Upper lobe of left lung (tissue), 4 donors: Measurements from ENCODE around the gene FASTKD3.

Experiments used
- EP300 ChIP-seq, 4 donors: sonication (generic); formaldehyde crosslinking; IDR thresholded peaks; one replicate each; pipeline ENCODE4 v1.5.1; 2017; ENCODE audit warnings: antibody characterized with exemption in 4 of 4, control low read depth in 2 of 4
- POLR2AphosphoS5 ChIP-seq, 2 donors: sonication (generic); formaldehyde crosslinking; IDR thresholded peaks; one replicate each; pipeline ENCODE4 v1.5.1; 2017; ENCODE audit warnings: antibody characterized with exemption in 2 of 2
- TF ChIP-seq, protein P1 (sequence below), 6 experiments: fragments of 450-650 bp in 4 of 6; fragments of 200-600 bp in 2 of 6; sonication (generic) in 2 of 6; IDR thresholded peaks; one replicate each; pipeline ENCODE4 v1.5.1; 2016 to 2019; ENCODE audit warnings: antibody characterized with exemption in 6 of 6

DNA sequence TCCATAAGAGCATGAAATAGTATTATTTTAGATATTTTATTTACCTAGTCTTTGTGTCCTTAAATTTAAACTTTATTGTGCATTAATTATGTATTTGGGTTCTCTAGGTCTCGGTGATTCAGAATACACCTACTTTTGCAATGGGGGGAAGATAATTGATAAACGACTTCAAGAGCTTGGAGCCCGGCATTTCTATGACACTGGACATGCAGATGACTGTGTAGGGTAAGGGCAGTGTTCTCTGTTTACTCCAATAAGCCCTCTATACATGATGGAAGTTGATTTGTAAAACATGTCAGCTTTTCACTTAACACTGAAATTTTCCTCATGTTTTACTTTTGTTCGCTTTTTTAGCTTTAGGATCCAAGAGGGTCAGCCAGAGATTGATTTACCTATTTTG is 6.3 kb upstream of the FASTKD3 start:
- TF ChIP-seq, protein P1, sequence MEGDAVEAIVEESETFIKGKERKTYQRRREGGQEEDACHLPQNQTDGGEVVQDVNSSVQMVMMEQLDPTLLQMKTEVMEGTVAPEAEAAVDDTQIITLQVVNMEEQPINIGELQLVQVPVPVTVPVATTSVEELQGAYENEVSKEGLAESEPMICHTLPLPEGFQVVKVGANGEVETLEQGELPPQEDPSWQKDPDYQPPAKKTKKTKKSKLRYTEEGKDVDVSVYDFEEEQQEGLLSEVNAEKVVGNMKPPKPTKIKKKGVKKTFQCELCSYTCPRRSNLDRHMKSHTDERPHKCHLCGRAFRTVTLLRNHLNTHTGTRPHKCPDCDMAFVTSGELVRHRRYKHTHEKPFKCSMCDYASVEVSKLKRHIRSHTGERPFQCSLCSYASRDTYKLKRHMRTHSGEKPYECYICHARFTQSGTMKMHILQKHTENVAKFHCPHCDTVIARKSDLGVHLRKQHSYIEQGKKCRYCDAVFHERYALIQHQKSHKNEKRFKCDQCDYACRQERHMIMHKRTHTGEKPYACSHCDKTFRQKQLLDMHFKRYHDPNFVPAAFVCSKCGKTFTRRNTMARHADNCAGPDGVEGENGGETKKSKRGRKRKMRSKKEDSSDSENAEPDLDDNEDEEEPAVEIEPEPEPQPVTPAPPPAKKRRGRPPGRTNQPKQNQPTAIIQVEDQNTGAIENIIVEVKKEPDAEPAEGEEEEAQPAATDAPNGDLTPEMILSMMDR (IDR thresholded peaks at IDR 0.05), result no peak
- TF ChIP-seq POLR2AphosphoS5 (IDR thresholded peaks at IDR 0.05) (no peak), EP300 (IDR thresholded peaks at IDR 0.05) (no peak)
